ENCODE measurements around the gene TAB3.

DNA sequence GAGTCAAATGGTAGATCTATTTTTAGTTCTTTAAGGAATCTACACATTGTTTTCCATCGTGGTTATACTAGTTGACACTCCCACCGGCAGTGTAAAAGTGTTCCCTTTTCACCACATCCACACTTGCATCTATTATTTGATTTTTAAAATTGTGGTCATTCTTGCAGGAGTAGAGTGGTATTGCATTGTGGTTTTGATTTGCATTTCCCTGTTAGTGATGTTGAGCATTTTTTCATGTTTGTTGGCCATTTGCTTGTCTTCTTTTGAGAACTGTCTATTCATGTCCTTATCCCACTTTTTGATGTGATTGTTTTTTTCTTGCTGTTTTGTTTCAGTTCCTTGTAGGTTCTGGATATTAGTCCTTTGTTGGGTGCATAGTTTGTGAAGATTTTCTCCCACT lies 70.0 kb downstream of the TAB3 start:
- TF ChIP-seq POLR2A (IDR thresholded peaks at IDR 0.05), result no peak
- no peak for TF ChIP-seq CTCF (IDR thresholded peaks at IDR 0.05)
- TF ChIP-seq EP300 (IDR thresholded peaks at IDR 0.05), result no peak
